Measurements from ENCODE around the gene XRCC6.
"Not testable (repeated sequence)": the region's sequence is repeated elsewhere in the genome, so short reads cannot be mapped to it uniquely, and the experiment has no call there.

The XRCC6 gene

DNA sequence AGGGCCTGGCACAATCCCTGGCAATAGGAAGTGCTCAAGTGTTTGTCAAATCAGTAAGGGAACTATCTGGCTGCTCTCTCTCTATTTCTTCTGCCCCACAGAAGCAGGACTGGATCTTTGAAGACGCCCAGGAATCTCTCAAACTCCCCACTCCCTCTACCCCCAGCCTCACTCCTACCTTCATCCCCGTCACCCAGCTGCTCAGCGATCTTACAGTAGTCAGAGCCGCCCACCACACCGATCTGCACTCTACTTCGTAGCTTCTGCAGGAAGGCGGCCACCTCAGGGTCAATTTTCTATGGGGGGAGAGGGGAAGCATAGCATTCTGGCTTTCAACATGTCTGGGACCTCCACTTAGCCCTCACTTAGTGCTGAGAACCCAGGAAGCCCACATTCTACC lies 35.2 kb upstream of the XRCC6 start:
- Mint-ChIP-seq H3K4me3 (no peak overlapping the region), H3K9me3 (no peaks in the 10 kb centered on the region), H3K36me3 (ENCODE audit: insufficient read depth) (peaks cover 27% of the 10 kb centered on the region), H3K4me1 (ENCODE audit: low read depth in 2 of 2) (peaks cover 16 to 21% of the 10 kb centered on the region in 2 donors), H3K27me3 (no peaks in the 10 kb centered on the region), H3K27ac (no peak overlapping the region)
- no peak for ATAC-seq (replicated peaks)
- DNase-seq, result no peak

DNA sequence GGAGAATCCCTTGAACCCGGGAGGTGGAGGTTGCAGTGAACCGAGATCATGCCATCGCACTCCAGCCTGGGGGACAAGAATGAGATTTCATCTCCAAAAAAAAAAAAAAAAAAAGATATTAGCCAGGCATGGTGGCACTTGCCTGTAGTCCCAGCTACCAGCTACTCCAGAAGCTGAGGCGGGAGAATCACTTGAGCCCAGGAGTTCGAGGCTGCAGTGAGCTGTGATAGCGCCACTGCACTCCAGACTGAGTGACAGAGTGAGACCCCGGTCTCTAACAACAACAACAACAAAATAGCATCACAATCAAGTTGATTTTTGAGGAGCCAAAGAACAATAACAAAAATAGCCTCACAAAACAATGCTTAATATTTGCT lies 33.8 kb upstream of the XRCC6 start:
- Mint-ChIP-seq H3K4me3 (no peak overlapping the region), H3K9me3 (no peaks in the 10 kb centered on the region), H3K27ac (no peak overlapping the region)

DNA sequence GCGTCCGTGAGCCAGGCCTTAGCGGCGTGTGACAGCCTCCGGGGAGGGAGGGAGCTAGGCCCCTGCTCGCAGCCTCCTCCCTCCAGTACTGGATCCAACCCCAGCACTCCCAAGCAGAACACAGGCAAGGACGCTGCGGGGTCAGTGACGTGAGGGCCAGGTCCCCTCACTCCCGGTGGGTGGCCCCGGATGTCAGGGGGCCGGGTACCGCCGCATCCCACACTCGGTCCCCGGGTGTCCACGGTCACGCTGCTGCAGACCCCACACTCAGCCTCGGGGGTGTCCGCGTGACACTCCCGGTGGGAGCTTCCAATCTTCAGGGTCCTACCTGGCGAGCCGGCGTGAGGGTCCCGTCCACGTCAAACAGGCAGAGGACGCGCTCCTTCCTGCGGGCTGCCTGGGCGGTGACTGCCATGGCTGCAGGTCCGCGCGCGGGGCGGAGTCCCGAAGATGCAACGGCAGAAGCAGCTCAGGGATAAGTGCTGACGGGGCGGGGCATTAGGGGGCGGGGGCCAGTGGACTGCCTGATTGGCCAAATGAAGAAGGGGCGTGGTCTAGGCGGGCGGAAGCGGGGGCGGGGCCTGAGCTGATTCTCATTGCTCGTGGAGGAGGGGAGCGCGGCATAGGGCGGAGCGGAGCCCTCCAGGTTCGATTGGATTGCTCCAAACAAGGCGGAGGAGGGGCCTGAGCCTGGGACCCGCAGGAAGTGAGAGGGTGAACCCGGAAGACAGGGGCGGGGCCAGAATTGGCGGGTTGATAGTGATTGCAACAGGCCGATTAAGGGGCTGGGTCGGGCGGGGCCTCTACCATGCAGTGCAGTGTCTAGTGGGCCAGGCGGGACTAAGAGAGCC lies 31.5 kb upstream of the XRCC6 start, which contains the start of gene PMM1:
Gene PMM1 (minus strand): TSS at position 450 of the 851 bp plus-strand sequence. CDS start 35 bp downstream, at position 415.
- peaks cover 3% of the 10 kb centered on the region for H3K36me3 Mint-ChIP-seq (ENCODE audit: insufficient read depth)
- H3K4me1 Mint-ChIP-seq (ENCODE audit: low read depth in 2 of 2), result peaks cover 13 to 18% of the 10 kb centered on the region in 2 donors
- H3K27ac Mint-ChIP-seq, result peak within 1 kb of the TSS; percentile 84 to 87
- no peaks in the 10 kb centered on the region for H3K27me3 Mint-ChIP-seq
- DNase-seq, result peak; percentile 100
- peak; percentile 95 for ATAC-seq (replicated peaks)
- peak within 1 kb of the TSS; percentile 89 to 93 for H3K4me3 Mint-ChIP-seq
- no peaks in the 10 kb centered on the region for H3K9me3 Mint-ChIP-seq

More for the DNA sequence above, 33.8 kb upstream of the XRCC6 start:
- DNase-seq (no peak), ATAC-seq (replicated peaks) (no peak)
- H3K4me1 Mint-ChIP-seq (ENCODE audit: low read depth in 2 of 2), result peaks cover 16 to 21% of the 10 kb centered on the region in 2 donors
- peaks cover 18% of the 10 kb centered on the region for H3K36me3 Mint-ChIP-seq (ENCODE audit: insufficient read depth)
- H3K27me3 Mint-ChIP-seq, result no peaks in the 10 kb centered on the region

DNA sequence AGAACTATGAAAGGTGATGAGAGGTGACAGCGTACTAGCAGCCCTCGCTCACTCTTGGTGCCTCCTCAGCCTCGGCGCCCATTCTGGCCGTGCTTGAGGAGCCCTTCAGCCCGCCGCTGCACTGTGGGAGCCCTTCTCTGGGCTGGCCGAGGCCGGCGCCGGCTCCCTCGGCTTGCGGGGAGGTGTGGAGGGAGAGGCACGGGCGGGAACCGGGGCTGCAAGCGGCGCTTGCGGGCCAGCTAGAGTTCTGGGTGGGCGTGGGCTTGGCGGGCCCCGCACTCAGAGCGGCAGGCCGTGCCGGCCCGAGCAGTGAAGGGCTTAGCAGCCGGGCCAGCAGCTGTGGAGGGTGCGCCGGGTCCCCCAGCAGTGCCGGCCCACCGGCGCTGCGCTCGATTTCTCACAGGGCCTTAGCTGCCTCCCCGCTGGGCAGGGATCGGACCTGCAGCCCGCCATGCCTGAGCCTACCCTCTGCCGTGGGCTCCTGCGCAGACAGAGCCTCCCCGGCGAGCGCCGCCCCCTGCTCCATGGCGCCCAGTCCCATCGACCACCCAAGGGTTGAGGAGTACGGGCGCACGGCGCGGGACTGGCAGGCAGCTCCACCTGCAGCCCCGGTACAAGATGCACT lies 27.6 kb upstream of the XRCC6 start:
- not testable (repeated sequence) for DNase-seq; H3K27ac Mint-ChIP-seq; H3K36me3 Mint-ChIP-seq (ENCODE audit: insufficient read depth); H3K27me3 Mint-ChIP-seq; ATAC-seq (replicated peaks); H3K9me3 Mint-ChIP-seq; H3K4me3 Mint-ChIP-seq
- H3K4me1 Mint-ChIP-seq (ENCODE audit: low read depth in 2 of 2), result peaks cover 12 to 13% of the 10 kb centered on the region in 2 donors

DNA sequence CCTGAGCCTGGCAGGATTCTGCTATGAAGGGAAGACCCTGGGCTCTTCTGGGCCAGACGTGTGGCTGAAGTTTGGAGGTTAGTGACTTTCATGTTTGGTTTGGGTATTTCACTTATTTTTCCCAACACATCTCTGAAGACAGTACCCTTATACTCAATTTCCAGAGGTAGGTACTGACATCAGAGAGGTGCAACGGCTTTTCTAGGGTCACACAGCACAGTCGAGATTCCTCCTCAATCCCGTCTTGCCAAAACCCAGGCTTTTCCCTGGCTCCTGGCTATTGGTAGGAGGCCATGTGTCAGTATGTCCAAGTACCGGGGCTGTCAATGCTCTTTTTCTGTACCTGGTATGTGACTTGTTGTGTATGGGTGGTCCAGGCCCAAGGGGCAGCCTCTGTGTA lies 25.4 kb upstream of the XRCC6 start:
- Mint-ChIP-seq H3K9me3 (no peaks in the 10 kb centered on the region), H3K27me3 (no peaks in the 10 kb centered on the region), H3K27ac (no peak overlapping the region), H3K4me1 (ENCODE audit: low read depth in 2 of 2) (peaks cover 0 to 5% of the 10 kb centered on the region in 2 donors), H3K36me3 (ENCODE audit: insufficient read depth) (peaks cover 3% of the 10 kb centered on the region), H3K4me3 (no peak overlapping the region)
- no peak for DNase-seq
- ATAC-seq (replicated peaks), result no peak

DNA sequence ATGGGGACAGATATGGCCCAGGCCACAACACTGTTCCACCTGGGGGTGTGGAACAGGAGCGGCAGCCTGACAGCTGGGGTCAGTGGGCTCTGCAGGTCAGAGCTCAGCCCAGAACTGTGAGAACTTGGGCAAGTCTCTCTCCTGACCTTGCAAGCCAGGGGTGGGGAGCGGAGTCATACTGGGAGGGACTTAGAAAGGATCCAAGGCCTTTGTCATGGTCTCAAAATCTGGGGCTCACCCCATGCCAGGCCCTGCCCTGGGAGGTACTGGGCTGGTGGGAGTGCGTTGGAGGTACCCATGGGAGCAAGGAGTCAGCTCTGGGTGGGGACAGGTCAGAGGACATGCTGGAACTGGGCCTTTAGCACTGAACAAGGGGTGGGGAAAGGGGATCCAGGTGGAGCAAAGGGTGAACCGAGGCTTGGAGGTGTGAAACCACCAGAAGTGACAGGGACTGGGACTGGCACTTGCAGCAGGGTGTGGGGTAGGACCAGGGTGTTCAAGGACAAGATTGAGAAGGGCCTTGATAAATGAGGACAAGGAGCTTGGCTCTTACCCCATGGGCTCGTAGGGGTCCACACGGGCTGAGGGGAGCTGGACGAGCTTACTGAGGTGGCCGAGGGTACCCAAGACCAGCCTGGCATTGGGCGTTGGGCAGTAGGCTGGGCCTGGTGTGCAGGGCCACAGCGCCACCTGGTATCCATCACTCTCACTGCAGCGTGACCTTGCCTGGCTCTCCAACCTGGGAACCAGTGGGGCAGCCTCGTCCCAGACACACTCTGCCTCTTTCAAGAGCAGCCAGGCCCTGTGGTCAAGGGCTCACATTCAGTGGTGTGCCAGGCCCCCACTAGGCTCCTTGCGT lies 24.1 kb upstream of the XRCC6 start:
- Mint-ChIP-seq H3K4me1 (ENCODE audit: low read depth in 2 of 2) (peaks cover 0 to 5% of the 10 kb centered on the region in 2 donors), H3K4me3 (no peak overlapping the region), H3K36me3 (ENCODE audit: insufficient read depth) (peaks cover 6% of the 10 kb centered on the region), H3K27ac (no peak overlapping the region), H3K9me3 (no peaks in the 10 kb centered on the region), H3K27me3 (no peaks in the 10 kb centered on the region)
- DNase-seq (peak in 1 of 3 experiments; percentile 18), ATAC-seq (replicated peaks) (peak; percentile 64)

DNA sequence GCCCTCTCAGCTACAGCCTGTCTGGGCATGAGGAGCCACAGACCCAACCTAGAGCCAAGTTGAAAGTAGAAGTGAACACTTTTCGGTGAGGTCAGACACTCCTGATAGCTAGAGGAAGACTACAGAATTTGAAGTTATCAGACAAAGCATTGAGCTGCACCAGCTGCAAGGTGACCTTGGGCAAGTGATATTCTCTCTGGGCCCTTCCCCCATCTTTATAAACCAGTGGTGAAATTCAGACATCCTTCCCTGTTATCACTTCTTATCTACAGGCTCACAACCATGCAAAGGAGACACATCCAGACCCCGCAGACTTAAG lies 23.5 kb upstream of the XRCC6 start:
- ATAC-seq (replicated peaks) (no peak), DNase-seq (no peak)
- H3K36me3 Mint-ChIP-seq (ENCODE audit: insufficient read depth), result peaks cover 12% of the 10 kb centered on the region
- H3K27me3 Mint-ChIP-seq, result no peaks in the 10 kb centered on the region
- H3K4me1 Mint-ChIP-seq (ENCODE audit: low read depth in 2 of 2), result peaks cover 4 to 11% of the 10 kb centered on the region in 2 donors
- no peak overlapping the region for H3K27ac Mint-ChIP-seq
- H3K4me3 Mint-ChIP-seq, result no peak overlapping the region
- H3K9me3 Mint-ChIP-seq, result no peaks in the 10 kb centered on the region

DNA sequence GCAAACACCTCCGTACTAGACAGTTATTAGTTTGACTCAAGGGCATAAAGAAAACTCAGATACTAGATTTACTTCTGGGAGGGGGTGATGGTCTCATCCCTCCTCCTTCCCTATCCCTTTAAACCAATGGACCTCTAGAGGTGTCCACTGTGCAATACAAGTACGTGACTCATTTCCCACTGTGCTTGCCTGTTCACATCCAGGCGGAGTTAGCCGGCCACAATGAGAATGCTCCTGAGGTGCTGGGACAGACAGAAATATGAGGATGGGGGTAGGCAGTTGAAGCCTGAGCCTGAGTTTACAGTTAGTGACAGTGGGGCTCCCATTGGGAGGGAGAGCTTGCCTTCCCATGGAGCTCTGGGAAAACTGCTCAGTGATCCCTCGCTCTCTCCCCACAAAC lies 23.0 kb upstream of the XRCC6 start:
- ATAC-seq (replicated peaks) (no peak), DNase-seq (no peak)
- Mint-ChIP-seq H3K4me3 (no peak overlapping the region), H3K9me3 (no peaks in the 10 kb centered on the region), H3K27me3 (no peaks in the 10 kb centered on the region), H3K27ac (no peak overlapping the region), H3K4me1 (ENCODE audit: low read depth in 2 of 2) (peaks cover 9 to 16% of the 10 kb centered on the region in 2 donors), H3K36me3 (ENCODE audit: insufficient read depth) (peaks cover 17% of the 10 kb centered on the region)

DNA sequence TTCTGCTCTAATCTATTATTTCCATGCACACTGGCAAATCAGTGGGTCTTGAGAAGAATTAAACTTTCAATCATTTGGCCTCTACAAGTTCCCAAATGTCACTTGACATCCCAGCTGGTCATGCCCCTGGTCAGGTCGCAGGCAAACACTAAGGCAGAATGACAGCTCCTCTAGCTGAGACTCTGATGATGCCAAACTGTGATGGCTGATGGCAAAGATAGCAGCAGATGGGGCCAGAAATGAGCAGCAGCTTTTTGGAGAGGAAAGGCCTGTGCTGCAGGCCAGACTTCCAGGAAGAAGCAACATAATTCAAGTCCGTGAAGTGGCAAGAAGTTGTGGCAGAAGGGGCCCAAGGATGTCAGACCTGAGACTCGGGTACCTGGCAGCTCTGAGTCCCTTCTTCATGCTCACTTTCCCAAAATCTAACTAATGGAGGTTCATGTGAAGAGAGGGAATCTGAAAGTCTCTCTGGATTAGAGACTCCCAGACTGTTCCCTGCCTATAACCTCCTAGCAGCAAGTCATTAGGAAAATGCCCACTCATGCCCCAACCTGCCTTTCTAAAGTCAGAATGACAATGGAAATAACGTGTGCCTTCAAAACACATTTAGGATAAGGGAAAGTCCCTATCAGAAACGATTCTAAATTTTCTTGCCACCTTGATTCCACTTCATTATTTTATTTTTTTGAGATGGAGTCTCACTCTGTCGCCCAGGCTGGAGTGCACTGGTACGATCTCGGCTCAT lies 22.0 kb upstream of the XRCC6 start:
- DNase-seq (no peak), ATAC-seq (replicated peaks) (no peak)
- H3K9me3 Mint-ChIP-seq, result no peaks in the 10 kb centered on the region
- H3K36me3 Mint-ChIP-seq (ENCODE audit: insufficient read depth), result peaks cover 22% of the 10 kb centered on the region
- H3K4me3 Mint-ChIP-seq, result no peak overlapping the region
- H3K4me1 Mint-ChIP-seq (ENCODE audit: low read depth in 2 of 2), result peaks cover 16 to 24% of the 10 kb centered on the region in 2 donors
- no peak overlapping the region for H3K27ac Mint-ChIP-seq
- H3K27me3 Mint-ChIP-seq, result no peaks in the 10 kb centered on the region

DNA sequence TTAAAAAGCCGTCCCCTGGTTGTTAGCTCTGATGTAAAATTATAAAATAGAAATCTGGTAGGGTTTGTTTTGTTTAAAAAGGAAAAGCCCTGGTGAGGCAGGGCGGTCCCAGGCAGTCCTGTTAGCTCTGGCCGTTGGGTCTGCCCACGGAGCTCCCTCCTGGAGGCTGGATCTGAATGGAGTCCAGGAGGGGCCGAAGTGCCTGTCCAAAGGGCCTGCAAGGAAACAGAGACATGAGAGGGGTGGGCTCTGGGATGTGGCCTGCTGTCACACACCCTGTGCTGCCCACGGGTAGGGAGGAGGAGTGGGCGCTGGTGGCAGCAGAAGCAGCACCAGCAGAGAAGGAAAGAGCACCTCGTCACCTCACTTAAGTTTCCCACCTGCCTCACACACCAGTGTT lies 20.1 kb upstream of the XRCC6 start:
- Mint-ChIP-seq H3K4me1 (ENCODE audit: low read depth in 2 of 2) (peaks cover 24 to 29% of the 10 kb centered on the region in 2 donors), H3K9me3 (no peaks in the 10 kb centered on the region), H3K36me3 (ENCODE audit: insufficient read depth) (peaks cover 38% of the 10 kb centered on the region), H3K4me3 (no peak overlapping the region), H3K27ac (no peak overlapping the region), H3K27me3 (no peaks in the 10 kb centered on the region)
- ATAC-seq (replicated peaks) (no peak), DNase-seq (no peak)

DNA sequence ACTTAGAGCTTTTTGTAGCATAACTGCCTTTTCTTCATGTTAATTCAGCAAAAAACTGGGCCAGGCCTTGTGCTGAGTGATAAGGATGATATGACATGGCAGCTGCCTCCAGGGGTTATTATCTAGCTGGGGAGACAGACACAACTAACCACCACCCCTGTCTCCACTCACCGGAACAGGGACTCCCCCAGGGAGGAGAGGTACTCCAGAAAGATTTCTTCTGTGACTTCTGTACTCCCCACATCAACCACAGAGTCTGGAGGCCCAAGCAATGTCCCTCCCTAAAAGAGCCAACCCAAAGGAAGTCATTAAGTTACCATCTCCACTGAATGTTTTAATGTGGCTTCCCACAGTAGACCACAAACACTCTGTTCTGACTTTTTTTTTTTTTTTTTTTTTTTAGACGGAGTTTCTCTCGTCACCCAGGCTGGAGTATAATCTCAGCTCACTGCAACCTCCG lies 17.2 kb upstream of the XRCC6 start:
- peak; percentile 98 for ATAC-seq (replicated peaks)
- Mint-ChIP-seq H3K27ac (peak overlapping the region; percentile 81 to 95), H3K27me3 (no peaks in the 10 kb centered on the region), H3K36me3 (ENCODE audit: insufficient read depth) (peaks cover 48% of the 10 kb centered on the region), H3K9me3 (no peaks in the 10 kb centered on the region), H3K4me3 (peak overlapping the region; percentile 43 to 63), H3K4me1 (ENCODE audit: low read depth in 2 of 2) (peaks cover 24 to 30% of the 10 kb centered on the region in 2 donors)
- peak; percentile 58 to 69 (median 65) for DNase-seq

DNA sequence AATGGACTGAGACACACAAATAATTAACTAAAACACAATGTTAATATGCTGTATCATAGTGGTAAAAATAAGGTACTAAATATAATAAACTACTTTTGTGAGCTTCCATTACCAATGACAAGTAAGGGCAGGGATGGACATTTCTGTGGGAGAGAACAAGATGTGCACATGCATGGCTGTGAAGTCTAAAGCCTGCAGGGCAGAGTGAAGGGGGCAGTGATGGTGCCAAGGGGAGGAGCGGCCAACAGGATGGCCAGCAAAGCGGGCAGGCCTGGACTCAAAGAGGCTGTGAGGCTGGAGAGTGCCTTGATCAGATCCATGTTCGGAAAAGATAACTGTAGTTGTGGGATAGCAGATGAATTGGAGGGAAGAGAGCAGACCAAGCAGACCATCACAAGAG lies 12.7 kb upstream of the XRCC6 start:
- ATAC-seq (replicated peaks) (no peak), DNase-seq (no peak)
- Mint-ChIP-seq H3K4me1 (ENCODE audit: low read depth in 2 of 2) (peaks cover 16 to 17% of the 10 kb centered on the region in 2 donors), H3K36me3 (ENCODE audit: insufficient read depth) (peaks cover 37% of the 10 kb centered on the region), H3K27ac (no peak overlapping the region), H3K9me3 (no peaks in the 10 kb centered on the region), H3K4me3 (no peak overlapping the region), H3K27me3 (no peaks in the 10 kb centered on the region)

Data from effector memory CD8-positive, alpha-beta T cell (primary cell).